Brain microvascular endothelial cell (primary cell): Measurements from ENCODE around the gene MYCBP2.

Experiments
- DNase-seq: peaks from one replicate; pipeline ENCODE4 v3.0.0-alpha.2; 2020
- H3K27ac ChIP-seq: fragments of 250-450 bp; sonication (Bioruptor Pico); 2 replicates; pipeline ENCODE4 v1.5.1; 2020; ENCODE audit warnings: mild to moderate bottlenecking, moderate library complexity
- H3K27me3 ChIP-seq: fragments of 250-450 bp; sonication (Bioruptor Pico); replicated peaks from 2 replicates; pipeline ENCODE4 v1.5.1; 2020; ENCODE audit warnings: mild to moderate bottlenecking
- H3K36me3 ChIP-seq: fragments of 250-450 bp; sonication (Bioruptor Pico); replicated peaks from 2 replicates; pipeline ENCODE4 v1.5.1; 2020; ENCODE audit warnings: mild to moderate bottlenecking
- H3K4me3 ChIP-seq: 2 replicates; pipeline ENCODE4 v1.5.1; 2011; ENCODE audit warnings: low read depth, mild to moderate bottlenecking, control low read depth, low read length, moderate library complexity
- in situ Hi-C: cut with HindIII; loops from 2 replicates; pipeline ENCODE4 v1.10.0; 2017; ENCODE audit warnings: low sequenced_read_pairs, low pct_ligation_motif_present
- TF ChIP-seq, protein P1 (sequence below): IDR thresholded peaks from 2 replicates; pipeline ENCODE4 v1.5.1; 2011; ENCODE audit warnings: low read depth, mild to moderate bottlenecking, moderate library complexity, low read length, control low read depth, inconsistent platforms; ENCODE audit errors: missing control alignments

Gene MYCBP2

DNA sequence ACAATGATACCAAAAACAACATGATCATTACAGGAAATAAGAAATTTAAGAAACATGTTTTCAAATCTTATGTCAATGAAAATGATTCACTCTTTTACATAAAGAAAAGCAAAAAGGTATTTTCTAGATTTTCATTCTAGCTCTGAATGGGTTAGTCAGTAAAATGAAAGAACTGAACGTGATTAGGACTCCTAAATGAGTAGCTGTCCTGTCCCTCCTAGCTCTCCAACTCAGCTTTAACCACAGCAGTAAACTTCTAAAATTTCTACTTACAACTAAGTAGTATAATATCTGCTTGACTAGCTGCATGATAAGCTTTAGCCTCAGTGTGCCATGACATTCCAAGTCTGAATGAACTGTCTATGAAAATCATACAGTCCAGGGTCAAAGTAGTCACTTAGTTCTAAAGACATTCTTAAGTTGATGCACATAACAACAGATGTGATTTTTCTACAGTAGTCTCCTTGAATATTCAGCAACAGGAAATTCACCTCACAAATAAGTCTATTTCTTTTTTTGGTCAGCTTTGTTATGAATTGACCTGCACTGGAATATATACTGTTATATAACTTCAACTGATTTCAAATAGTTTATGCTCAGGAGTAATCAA lies 136.4 kb downstream of the MYCBP2 start:
- no peak for DNase-seq
- in situ Hi-C loops: no loop called here
- TF ChIP-seq, protein P1, sequence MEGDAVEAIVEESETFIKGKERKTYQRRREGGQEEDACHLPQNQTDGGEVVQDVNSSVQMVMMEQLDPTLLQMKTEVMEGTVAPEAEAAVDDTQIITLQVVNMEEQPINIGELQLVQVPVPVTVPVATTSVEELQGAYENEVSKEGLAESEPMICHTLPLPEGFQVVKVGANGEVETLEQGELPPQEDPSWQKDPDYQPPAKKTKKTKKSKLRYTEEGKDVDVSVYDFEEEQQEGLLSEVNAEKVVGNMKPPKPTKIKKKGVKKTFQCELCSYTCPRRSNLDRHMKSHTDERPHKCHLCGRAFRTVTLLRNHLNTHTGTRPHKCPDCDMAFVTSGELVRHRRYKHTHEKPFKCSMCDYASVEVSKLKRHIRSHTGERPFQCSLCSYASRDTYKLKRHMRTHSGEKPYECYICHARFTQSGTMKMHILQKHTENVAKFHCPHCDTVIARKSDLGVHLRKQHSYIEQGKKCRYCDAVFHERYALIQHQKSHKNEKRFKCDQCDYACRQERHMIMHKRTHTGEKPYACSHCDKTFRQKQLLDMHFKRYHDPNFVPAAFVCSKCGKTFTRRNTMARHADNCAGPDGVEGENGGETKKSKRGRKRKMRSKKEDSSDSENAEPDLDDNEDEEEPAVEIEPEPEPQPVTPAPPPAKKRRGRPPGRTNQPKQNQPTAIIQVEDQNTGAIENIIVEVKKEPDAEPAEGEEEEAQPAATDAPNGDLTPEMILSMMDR: no peak
- no peaks in the 10 kb centered on the region for H3K27me3 ChIP-seq
- no peak overlapping the region for H3K27ac ChIP-seq
- H3K36me3 ChIP-seq: peaks cover 3% of the 10 kb centered on the region
- H3K4me3 ChIP-seq: no peak overlapping the region

DNA sequence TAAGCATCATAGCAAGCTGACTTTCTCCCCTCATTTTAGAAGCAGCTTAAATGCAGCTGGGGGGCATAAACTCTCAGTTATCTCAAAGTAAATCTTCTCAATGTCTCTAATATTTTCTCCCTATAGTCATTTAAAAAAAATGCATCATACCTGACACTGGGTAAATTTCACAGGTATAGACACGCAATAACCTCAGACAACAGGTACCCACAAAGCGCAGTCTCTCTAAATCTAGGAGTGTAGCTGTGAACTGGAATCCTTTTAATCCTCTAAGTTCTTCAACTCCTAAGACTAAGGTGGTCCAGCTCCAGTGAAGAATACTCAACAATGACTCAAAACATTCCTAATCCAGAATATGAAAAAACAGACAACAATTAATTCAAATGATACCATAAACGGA lies 141.2 kb downstream of the MYCBP2 start:
- H3K4me3 ChIP-seq: no peak overlapping the region
- H3K27ac ChIP-seq: no peak overlapping the region
- H3K36me3 ChIP-seq: peaks cover 5% of the 10 kb centered on the region
- H3K27me3 ChIP-seq: no peaks in the 10 kb centered on the region
- TF ChIP-seq, protein P1: no peak
- DNase-seq: no peak
- in situ Hi-C loops: no loop called here

DNA sequence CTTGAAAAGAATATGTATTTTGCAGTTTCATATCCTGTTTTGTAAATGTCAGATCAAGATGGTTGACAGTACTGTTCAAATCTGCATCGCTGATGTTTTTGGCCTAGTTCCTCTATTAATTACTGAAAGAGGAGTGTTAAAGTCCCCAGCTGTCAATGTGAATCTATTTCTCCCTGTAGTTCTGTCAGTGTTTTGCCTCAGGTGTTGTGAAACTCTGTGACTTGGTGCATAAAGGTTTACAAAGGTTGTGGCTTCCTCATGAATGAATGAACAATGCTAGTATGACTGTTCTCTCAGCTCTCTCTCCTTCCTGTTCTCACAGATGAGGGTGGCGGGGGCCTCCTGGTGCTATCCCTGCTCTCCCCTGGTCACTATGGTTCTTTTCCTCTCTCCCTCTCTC lies 142.4 kb downstream of the MYCBP2 start:
- H3K36me3 ChIP-seq: peaks cover 15% of the 10 kb centered on the region

DNA sequence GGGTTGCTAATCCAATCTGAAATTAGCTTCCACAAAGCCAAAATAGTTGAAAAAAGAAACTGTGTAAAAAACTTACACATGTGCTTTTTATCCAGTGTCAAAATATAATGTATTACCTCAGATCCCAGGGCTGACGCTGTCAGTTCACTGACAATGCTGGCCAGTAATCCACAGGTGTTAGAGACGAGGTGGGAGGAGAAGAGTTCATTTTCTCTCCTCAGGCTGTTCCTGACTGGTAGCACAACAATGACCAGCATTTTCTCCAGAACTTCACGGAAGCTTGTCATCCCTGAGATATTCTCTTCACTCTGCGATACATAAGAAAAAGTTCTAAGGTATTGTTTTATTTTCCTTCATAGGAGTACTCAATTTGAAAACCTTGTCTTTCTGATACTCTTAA lies 146.9 kb downstream of the MYCBP2 start:
- in situ Hi-C loops: no loop called here
- peaks cover 12% of the 10 kb centered on the region for H3K36me3 ChIP-seq

More for the DNA sequence above, 142.4 kb downstream of the MYCBP2 start:
- in situ Hi-C loops: no loop called here
- no peak for DNase-seq
- no peak overlapping the region for H3K27ac ChIP-seq
- H3K4me3 ChIP-seq: no peak overlapping the region
- no peaks in the 10 kb centered on the region for H3K27me3 ChIP-seq
- TF ChIP-seq, protein P1: no peak

DNA sequence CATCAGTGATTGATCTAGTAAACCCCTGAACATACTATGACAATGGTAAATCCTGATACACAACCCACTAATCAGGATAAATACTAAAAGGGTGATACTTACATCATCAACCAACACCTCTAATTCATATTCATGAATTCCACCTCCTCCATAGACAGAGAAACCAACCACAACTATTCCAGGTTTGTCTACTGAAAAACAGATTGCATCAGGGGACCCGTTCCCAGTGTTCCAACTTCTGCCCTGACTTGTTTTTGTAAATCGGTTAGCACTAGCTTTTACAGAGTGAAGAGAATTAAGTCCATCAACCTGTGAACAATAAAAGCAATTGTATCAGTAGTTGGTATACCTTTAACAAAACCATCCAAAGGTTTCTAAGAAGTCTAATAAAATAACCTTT lies 149.2 kb downstream of the MYCBP2 start:
- Histone ChIP-seq H3K27ac (no peak overlapping the region), H3K4me3 (no peak overlapping the region), H3K36me3 (peaks cover 16% of the 10 kb centered on the region), H3K27me3 (no peaks in the 10 kb centered on the region)
- DNase-seq: no peak
- TF ChIP-seq, protein P1: no peak
- in situ Hi-C loops: no loop called here

More for the DNA sequence above, 146.9 kb downstream of the MYCBP2 start:
- Histone ChIP-seq H3K4me3 (no peak overlapping the region), H3K27me3 (no peaks in the 10 kb centered on the region), H3K27ac (no peak overlapping the region)
- DNase-seq: no peak
- TF ChIP-seq, protein P1: no peak

DNA sequence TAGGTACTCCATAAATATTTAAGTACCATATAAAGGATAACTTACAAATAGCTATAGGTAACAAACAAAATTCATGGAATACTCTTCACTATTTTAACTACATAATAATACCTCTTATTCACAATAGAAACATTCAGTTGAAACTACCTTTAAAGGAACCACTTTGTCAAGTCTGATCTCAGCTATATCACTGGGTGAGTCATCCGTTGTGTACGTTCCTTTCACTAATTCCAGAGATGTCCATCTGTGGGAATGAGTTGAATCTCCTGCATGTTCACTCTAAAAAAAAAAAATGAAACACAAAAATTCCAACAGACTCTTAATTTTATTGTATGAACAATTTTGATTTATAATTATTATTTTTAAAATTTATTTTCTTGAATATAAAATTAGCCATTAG lies 150.5 kb downstream of the MYCBP2 start:
- TF ChIP-seq, protein P1: no peak
- Histone ChIP-seq H3K27ac (no peak overlapping the region), H3K27me3 (no peaks in the 10 kb centered on the region), H3K36me3 (peaks cover 14% of the 10 kb centered on the region), H3K4me3 (no peak overlapping the region)
- DNase-seq: peak; percentile 78
- in situ Hi-C loops: no loop called here
